ENCODE results near the gene CD79A. TPM values are rescaled to one million over a fixed set of nuclear protein-coding genes. Genes with fewer than 3 reads are reported as not detected.
"Not testable (repeated sequence)": the region's sequence is repeated elsewhere in the genome, so short reads cannot be mapped to it uniquely, and the experiment has no call there.

The CD79A gene
- total RNA-seq, 1 experiment from 2014 or later, result not detected

DNA sequence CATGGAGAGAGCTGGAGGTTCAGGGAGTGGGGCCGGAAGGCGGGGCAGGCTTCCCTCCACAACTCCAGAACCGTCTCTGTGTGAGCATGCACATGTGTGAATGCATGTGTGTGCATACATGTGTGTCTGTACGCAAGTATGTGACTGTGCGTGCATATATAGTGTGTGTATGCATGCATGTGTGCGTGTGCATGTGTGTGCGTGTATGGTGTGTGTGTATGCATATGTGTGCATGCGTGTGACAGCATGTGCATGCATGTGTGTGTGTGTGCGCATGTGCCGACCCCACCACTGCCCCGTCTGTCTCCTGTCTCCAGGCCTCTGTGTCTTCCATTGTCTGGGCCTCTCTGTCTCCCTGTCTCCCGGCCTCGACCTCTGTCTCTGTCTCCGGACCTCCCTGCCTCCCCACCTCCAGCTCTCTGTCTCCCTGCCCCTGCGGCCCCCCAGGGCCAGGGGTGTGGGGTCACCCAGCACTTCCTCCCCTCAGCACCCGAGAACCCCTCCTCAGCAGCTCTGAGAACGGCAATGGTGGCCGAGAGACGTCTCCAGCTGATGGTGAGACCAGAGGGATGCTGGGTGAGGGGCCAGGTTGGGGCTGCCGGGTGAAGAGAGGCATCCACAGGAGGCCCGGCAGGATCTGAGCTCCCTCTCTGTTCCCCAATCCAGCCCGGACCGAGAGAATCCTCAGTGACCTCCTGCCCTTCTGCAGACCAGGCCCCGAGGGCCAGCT, 28.4 kb downstream of the CD79A start:
- DNase-seq (ENCODE audit: low spot score), result no peak

DNA sequence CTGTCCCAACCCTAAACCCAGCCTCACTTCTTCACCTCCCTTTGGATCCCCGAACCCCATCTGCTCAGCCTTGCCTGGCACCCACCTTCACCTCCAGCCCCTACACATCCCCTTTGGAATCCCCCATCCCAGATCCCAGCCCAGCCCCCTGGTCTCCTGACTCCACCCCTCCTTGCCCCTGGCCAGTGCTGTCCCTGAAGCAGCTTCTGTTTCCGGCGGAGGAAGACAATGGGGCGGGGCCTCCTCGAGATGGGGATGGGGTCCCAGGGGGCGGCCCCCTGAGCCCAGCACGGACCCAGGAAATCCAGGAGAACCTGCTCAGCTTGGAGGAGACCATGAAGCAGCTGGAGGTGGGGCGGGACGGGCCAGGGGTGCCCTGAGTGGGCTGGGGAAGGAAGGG, 29.2 kb downstream of the CD79A start:
- DNase-seq (ENCODE audit: low spot score), result no peak

DNA sequence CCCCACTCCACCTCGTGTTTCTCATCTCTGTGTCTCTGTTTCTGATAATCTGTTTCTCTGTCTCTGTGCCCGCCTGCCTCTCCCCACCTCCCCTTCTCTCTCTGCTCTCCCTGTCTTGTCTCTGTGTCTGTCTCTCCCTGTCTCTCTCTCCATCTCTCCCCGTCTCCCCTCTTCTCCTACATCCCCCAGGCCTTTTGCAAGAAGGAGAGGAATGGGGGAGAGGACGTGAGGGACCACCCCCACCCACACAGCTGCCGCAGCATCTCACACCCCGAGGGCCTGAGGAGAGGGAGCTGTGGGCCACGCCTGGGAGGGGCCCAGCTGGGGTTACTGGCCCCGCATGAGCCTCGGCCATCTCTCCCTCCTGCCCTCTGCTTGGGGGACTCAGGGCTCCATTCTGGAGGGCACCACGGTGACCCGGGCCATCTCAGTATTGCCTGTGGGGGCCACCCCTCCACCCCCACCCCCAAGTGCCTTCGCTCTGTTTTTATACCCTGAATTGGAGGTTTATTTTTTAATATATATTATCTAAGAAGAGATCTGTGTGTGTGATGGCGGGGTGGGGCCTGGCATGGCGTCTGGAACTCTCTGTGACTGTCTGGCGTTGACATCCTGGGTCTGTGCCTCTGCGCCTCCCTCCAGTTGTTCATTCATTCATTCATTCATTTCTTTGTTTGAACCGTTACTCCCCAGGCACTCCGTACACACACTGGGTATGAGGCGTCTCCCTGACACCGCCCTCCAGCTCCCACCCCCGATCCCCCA, 30.0 kb downstream of the CD79A start:
- no peak for DNase-seq (ENCODE audit: low spot score)

DNA sequence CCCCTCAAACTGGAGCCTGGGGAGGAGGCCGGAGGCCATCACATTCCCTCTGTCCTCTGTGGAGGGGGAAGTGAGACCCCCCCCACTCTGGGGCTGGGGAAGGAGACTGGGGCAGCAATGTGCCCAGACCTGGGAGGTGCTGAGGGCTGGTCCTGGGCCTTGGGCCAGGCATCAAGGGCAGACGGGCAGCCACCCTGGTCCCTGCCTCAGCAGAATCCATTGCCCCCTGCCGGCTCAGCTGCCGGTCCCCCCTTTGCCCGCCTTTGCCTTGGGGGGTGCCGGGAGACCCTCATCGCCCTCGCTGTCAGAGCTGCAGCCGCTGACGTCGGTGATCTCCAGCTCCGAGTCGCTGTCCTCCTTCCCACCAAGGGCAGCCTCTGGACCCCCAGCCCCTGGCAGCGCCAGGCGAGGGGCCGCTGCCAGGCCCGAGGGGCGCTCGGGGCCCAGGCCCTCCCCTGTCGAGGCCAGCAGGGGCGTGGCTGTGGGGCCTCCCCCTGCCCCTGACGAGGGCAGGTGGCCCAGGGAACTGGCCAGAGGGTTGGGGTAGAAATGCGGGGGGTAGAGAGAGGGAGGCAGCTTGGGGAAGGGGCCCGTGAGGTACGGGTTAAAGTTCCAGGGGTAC, 31.0 kb downstream of the CD79A start:
- no peak for DNase-seq (ENCODE audit: low spot score)

DNA sequence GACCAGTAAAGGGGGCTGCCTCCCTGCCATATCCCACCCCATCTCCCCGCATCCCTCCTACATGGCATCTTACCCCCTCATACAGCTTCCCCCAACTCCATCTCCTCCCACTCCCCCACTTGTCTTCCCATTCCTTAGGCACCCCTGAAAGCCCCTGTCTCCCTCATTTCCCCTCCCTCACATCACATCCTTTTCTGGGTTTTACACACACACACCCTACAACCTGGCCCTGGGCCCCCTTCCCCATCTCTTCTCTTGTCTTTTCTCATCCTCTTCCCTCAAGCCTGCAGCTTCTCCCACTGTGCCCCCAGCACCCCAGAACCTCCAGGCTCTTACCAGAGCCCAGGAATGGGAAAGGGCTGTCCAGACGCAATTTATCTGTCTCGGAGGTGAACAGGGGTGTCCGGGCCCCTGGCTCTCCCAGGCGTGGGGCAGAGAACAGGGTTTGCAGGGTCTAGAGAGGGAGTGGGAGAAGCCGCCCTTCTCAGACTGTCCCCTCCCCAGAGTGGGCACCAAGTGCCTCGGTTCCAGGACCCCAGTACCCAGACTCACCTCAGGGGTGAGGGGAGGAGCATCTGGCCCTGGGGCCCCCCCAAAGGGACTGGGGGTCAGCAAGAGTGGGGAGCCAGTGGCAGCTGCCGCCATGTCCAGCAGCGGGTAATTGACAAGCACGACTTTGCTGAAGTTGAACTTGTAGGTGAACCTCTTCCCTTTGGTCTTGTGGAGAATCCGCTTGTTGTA, 31.8 kb downstream of the CD79A start:
- DNase-seq (ENCODE audit: low spot score), result no peak

DNA sequence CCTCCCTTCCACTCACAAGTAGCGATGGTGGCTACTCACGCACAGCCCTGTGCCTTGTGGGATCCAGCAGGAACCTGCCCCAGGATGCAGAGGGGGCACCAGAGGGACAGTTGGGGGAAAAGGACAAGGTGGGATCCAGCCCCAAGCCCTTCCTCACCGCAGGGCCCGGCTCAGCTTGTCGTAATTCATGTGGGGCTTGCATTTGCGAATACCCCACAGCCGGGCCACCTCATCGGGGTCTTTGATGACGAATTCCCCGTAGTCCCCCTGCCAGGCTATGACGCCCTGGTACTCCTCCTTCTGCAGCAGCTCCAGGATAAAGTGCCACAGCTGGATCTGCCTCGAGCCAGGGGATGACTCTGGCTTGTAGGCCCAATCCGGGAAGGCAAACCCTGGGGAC, 32.6 kb downstream of the CD79A start:
- no peak for DNase-seq (ENCODE audit: low spot score)

DNA sequence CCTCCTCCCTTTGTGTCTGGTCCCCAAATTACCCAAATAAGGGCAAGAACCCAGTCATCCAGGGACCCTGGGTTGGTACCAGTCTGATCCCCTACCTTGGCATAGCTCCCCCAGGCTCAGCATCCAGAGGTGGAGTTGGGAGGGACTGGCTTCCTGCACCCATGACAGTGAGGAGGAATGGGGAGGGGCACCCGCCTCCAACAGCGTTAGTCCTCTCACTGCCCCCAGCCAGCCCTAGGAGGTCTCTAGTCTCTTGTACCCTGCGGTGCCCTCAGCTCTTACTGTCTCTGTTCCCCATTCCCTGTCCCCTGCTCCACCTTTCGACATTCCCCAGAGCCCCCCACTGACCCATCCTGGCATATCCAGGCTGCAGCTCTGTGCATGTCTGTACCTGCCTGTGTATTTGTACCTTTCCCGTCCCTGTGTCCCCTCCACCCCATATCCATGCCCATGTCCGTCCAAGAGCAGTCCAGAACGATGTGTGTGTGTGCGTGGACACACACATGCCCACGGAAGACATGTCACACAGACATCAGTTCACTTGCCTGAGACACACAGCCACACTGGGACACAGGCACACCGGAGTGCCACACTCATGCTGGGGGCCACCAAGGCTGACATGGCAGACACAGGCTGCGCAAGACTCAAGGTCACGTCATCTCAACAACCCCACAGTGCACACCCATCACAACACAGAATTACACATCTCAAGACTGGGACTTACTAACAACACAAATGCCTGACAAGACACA, 33.3 kb downstream of the CD79A start:
- no peak for DNase-seq (ENCODE audit: low spot score)

DNA sequence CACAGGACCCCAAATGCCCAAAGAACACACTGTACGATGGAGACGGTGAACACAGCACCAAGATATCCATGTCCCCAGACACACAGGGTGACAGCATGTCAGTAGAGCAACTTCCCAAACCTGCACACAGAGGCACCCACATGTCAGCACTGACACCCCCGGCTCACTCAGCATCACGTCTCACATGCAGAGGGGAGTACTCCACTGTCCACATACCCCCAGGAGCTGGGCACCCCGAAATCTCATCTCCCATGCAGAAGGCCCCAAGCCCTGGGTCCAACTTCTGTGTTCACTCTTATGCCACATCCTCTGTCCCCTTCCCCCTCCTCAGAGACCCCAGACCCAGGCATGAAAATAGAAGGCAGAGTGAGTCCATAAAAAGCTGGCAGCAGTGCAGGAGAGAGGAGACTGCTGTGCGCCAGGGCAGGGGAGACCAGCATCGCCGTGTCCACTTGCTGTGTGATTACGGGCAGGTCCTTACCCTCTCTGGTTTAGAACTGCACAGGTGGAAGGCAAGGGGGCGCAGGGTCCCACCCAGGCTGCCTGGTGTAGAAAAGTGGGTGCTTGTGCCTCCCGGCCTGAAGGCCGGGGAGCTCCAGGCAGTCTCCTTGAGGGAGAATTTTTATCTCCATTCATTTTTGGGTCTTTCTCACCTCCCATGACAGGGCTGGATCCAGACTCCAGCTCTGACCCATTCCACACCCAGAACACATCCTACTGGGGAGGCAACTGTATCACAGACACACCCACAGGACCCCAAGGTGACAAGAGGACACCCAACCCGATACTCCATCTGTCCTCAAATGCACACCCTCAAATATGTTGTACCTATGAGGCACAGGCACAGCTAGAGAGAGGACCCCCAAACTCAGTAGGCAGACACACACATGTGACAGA, 34.2 kb downstream of the CD79A start:
- no peak for DNase-seq (ENCODE audit: low spot score)

DNA sequence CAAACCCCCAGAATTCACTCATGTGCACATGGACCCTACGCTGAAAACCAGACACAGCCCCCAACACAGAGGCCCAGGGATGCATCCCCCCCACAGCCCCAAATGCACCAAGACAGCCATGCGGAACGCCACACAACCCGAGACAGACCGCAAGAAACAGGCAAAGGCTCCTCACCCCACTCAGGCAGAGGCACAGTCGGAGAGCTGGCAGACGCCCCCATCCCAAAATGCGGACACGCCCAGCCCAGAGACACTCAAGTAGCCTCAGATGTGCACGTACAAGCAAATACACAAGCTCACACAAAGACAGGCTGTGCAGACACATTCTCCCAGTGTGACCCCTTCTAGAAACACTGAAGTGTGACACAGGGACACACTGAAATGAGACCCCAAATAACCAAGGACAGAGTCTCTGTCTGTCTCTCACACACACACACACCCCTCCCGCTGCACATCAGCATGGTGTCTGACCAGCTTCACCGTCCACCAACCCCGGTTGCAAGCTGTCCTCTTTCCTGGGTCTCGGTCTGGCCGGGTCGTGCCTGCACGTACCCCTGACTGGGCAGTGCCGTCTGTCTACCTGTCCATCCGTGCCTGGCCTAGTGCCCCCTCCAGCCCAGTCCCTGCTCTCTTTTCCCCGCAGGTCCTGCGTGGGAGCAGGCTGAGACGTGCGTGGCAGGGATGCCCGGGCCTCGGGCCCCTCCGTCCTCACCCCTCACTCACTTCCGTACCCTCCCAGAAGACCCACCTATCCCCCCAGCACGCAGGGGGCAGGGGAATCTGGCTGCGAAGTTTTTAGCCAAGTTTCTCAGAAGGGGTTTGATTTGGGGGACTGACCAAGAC, 35.0 kb downstream of the CD79A start:
- DNase-seq (ENCODE audit: low spot score), result no peak

DNA sequence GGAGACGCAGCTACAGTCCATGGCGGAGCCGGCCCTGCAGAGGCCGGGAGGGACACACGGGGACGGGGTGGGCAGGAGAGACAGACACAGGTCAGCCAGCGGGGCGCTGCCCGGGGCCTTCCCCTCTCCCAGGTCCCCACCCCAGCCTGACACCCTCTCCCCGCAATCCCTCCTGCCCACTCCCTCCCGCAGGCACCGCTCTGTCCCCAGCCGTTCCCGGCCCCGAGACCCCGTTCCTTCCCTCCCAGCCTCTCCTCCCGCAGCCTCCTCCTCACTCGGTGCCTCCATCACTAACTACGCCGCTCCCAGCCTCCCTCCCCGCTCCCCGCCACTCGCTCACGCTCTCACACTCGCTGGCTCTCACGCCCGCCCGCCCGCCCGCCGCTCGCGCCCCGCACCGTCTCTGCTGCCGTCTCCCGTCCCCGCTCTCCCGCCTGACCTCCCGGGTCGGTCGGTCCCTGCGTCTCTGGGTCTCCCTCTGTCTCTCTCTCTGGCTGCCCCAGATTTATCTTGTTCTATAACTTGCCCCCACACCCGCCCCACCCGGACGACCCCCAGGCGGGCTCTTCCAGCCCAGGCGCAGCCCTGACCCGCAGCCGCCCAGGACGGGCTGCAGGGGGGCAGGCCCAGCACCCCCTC, 35.9 kb downstream of the CD79A start:
- DNase-seq (ENCODE audit: low spot score), result no peak

DNA sequence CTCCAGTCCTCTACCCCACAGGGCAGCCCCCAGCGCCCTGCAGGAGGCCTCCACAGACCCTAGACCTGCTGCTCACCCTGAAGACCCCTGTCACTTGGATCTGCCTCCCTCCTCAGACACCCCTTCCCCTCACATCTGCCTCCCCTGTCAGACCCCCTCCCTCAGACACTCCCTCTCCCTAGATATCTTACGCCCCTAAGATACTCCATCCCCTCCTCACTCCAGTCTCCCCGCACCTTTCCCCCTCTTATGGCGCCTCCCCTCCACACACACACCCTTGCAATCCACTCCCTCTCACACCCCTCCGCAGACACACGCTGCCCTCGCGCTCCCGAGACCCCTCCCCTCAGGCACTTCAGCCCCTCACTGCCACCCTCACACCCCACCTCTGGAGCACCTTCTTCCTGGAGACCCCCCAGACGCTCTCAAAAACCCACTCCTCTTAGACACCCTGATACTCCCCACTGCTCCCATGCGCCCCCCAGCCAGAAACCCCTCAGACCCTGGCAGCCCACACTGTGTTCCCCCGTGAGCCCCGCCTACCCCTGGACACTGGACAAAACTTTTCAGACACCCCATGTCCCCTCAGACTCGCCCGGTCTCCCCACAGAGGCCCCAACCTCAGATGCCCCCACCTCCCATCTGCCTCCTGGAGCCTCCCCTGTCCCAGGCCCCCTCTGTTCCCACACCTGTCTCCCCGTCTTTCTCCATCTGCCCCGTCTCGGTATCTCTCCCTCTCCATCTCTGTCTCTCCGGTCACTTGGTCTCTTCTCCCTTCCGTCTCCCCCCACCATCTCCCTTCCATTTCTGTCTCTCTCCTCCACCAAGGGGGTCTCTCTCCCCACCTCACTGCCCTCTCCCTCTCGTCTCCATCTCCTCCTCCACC, 36.7 kb downstream of the CD79A start:
- no peak for DNase-seq (ENCODE audit: low spot score)

DNA sequence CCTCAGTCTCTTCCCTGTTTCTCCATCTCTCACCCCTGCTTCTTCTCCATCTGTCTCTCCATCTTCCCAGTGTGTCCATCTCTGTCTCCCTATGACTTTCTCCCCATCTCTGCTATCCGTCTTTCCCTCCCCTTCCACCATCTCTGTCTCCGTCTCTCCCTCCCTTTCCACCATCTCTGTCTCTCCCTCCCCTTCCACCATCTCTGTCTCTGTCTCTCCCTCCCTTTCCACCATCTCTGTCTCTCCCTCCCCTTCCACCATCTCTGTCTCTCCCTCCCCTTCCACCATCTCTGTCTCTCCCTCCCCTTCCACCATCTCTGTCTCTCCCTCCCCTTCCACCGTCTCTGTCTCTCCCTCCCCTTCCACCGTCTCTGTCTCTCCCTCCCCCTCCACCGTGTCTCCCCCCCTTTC, 37.4 kb downstream of the CD79A start:
- DNase-seq (ENCODE audit: low spot score), result not testable (repeated sequence)

DNA sequence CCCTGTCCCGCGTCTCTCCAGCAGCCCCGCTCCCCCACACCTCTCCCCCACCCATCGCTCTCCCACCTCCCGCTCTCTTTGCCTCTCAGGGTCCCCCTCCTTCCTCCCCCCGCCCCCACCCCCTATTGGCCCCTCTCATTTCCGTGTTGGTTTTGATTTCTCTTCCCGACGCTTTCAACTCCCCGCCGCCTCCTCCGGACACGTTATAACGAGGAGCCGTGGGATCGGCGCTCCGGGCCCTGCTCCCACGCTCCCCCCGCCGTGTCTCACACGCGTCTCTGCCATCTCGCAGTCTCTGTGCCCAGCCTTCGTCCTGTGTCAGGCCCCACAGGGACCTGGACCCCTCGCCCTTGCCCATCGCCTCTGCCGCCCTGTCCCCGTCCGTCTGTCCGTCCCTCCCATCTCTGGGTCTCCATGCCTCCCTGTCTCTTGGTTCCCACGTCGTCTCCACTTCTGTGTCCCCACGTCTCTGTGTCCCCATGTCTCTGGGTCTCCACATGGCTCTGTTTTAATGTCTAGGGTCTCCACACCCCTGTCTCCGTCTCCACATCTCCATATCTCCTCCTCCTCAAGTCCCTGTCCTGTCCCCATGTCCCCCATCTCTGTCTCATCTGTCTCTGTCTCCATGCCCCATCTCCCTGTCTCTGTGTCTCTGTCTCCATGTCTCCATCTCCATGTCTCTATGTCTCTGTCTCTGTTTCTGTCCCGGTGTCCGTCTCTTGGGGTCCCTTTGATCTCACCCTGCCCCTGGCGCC, 38.1 kb downstream of the CD79A start:
- no peak for DNase-seq (ENCODE audit: low spot score)

DNA sequence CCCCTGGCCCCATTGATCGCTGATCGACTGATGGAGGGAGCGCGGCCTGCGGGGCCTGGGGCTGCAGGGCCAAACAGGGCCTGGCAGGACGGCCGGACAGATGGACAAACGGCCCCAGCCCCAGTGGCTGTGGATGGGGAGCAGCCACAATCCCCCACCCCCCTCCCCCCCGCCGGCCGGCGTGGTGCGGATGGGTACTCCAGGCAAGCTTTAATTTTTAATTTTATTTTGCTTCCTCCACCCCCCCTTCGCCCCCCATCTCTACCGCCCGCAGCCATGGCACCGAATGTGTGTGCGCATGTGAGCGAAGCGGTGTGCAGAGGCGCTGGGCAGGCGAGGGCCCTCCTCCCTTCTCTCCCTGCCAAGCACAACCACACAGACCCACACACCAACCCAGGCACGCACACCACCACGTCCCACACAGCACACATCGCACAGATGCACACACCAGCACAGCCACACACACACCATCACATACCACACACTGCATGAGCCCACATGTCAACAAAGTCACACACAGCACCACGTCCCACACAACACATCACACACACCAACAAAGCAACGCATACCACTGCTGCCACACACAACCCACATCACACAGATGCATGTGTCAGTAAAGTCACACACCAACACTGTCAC, 38.8 kb downstream of the CD79A start:
- no peak for DNase-seq (ENCODE audit: low spot score)

DNA sequence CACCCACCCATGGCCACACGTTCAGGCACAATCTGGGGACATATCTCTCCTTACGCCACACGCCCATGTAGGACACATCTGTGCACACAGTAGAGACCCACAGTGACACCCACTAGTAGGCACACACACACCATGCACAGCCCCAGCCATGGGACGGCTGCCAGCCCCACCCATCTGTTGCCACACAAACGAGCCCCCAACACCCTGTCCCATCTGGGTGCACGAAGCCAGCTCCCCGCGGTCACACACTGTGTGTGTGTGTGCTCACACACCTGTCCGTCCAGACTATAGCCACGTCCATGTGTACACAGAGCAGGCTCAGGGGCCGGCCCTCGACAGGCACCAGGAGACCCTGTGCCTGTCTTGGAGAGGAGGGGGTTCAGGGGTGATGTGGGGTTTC, 40.6 kb downstream of the CD79A start:
- no peak for DNase-seq (ENCODE audit: low spot score)

DNA sequence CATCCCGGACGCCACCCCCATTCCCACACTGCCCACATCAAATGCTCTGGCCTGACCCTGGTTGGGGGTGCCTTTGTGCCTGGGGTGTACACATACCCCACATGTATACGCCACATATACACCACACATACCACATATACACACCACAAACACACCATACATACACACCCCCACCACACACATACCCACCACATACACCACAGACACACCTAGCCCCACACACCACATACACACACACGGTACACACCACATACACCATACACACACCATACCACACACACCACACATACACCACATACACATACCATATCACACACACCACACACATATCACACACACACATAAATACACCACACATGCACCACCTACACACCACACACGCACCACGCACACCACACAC, 41.0 kb downstream of the CD79A start:
- no peak for DNase-seq (ENCODE audit: low spot score)
